GM12865 (cell line): ENCODE results near the gene FADS1.

Experiments
- DNase-seq: peaks from one replicate; pipeline ENCODE4 v3.0.0; 2010; ENCODE audit warnings: low read depth
- H3K4me3 ChIP-seq: 2 replicates; pipeline ENCODE4 v1.5.1; 2011; ENCODE audit warnings: mild to moderate bottlenecking, low read depth, low read length, control low read depth
- CTCF ChIP-seq: IDR thresholded peaks from 2 replicates; pipeline ENCODE4 v1.5.1; 2011; ENCODE audit warnings: low read length, control low read depth, low read depth, inconsistent platforms; ENCODE audit not compliant: insufficient read depth; ENCODE audit errors: missing control alignments

FADS1 gene

GRCh38 chr11:61826930-61827570, 10.2 kb upstream of the FADS1 start:
- H3K4me3 ChIP-seq = peak overlapping the region; percentile 72
- peak; percentile 61 for DNase-seq
- TF ChIP-seq CTCF = no peak

GRCh38 chr11:61820174-61820573, 3.4 kb upstream of the FADS1 start:
- DNase-seq = no peak
- TF ChIP-seq CTCF = no peak
- H3K4me3 ChIP-seq = no peak overlapping the region

- H3K4me3 ChIP-seq = peak overlapping the region; percentile 64
- no peak for TF ChIP-seq CTCF
- no peak for DNase-seq
Measured at GRCh38 chr11:61817471-61818202, 834 bp upstream of the FADS1 start.

GRCh38 chr11:61815790-61816735, 740 bp downstream of the FADS1 start:
- DNase-seq = peak; percentile 75
- peak overlapping the region; percentile 64 for H3K4me3 ChIP-seq

GRCh38 chr11:61814958-61815789, 1.6 kb downstream of the FADS1 start:
- peak overlapping the region; percentile 64 for H3K4me3 ChIP-seq
- no peak for TF ChIP-seq CTCF
- DNase-seq = peak; percentile 95

More at GRCh38 chr11:61815790-61816735, 740 bp downstream of the FADS1 start:
- no peak for TF ChIP-seq CTCF

GRCh38 chr11:61814247-61814957, 2.4 kb downstream of the FADS1 start:
- peak overlapping the region; percentile 64 for H3K4me3 ChIP-seq
- no peak for TF ChIP-seq CTCF
- DNase-seq = peak; percentile 75
